Osteoblast (primary cell): ENCODE data around the gene KIF16B. TPM values are rescaled to one million over a fixed set of nuclear protein-coding genes. Genes with fewer than 3 reads are reported as not detected.

Experiments
- DNase-seq: peaks from one replicate; pipeline ENCODE4 v3.0.0; 2011; ENCODE audit warnings: low spot score, mixed read lengths; ENCODE audit not compliant: insufficient read length; ENCODE audit errors: missing footprints
- H2AFZ ChIP-seq: 2 replicates; pipeline ENCODE4 v1.6.0; 2011; ENCODE audit warnings: mild to moderate bottlenecking, low read length
- H3K27ac ChIP-seq: 2 replicates; pipeline ENCODE4 v1.5.1; 2011; ENCODE audit warnings: mild to moderate bottlenecking, low read depth, low read length, moderate library complexity
- H3K27me3 ChIP-seq: 2 replicates; pipeline ENCODE4 v1.6.0; 2012; ENCODE audit warnings: mild to moderate bottlenecking, control low read depth, inconsistent platforms, low read length, moderate library complexity; ENCODE audit not compliant: insufficient read depth
- H3K36me3 ChIP-seq: 2 replicates; pipeline ENCODE4 v1.5.1; 2011; ENCODE audit warnings: mild to moderate bottlenecking, low read length, control low read depth, moderate library complexity; ENCODE audit not compliant: insufficient read depth
- H3K4me1 ChIP-seq: 2 replicates; pipeline ENCODE4 v1.5.1; 2011; ENCODE audit warnings: mild to moderate bottlenecking, low read length, control low read depth, moderate library complexity; ENCODE audit not compliant: insufficient read depth
- H3K4me2 ChIP-seq: 2 replicates; pipeline ENCODE4 v1.6.0; 2011; ENCODE audit warnings: mild to moderate bottlenecking, low read length; ENCODE audit not compliant: insufficient read depth
- H3K4me3 ChIP-seq: fragments of 200-600 bp; sonication (generic); 3 replicates; pipeline ENCODE4 v1.5.1; 2012; ENCODE audit warnings: mild to moderate bottlenecking, low read length, inconsistent platforms; ENCODE audit not compliant: insufficient read depth
- H3K79me2 ChIP-seq: 2 replicates; pipeline ENCODE4 v1.6.0; 2012; ENCODE audit warnings: mild to moderate bottlenecking, low read length, control low read depth, inconsistent platforms; ENCODE audit not compliant: insufficient read depth
- H3K9me3 ChIP-seq: 2 replicates; pipeline ENCODE4 v1.5.1; 2011; ENCODE audit warnings: low read depth, low read length, control low read depth
- H4K20me1 ChIP-seq: 2 replicates; pipeline ENCODE4 v1.6.0; 2012; ENCODE audit warnings: mild to moderate bottlenecking, low read length, control low read depth; ENCODE audit not compliant: insufficient read depth
- CTCF ChIP-seq: IDR thresholded peaks from 2 replicates; pipeline ENCODE4 v1.5.1; 2011; ENCODE audit warnings: mild to moderate bottlenecking, low read depth, low read length, moderate library complexity; ENCODE audit errors: extremely low read depth
- total RNA-seq: library from RNA; depleted of rRNA; stranded (reverse); fragments of >200 nt; gene quantifications from 2 replicates; pipeline ENCODE4 v1.2.3, GENCODE V29; 2012

Gene KIF16B
- total RNA-seq, 1 donor, result 9.0 TPM

DNA sequence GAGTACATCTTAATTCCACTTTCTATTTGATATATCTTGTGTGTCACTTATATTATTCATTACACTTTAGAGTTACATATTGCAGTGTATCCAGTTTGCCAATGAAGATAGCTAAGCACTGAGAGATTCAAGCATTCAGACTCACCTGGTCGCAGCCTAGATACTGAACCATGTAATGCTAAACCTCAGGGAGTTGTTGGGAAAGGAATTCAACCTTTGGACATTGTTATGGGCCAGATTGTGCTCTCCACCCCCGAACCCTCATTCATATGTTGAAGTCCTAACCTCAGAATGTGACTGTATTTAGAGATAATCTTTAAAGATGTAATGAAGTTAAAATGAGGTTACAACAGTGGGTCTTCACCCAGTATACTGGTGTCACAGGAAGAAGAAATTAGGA lies 13.8 kb upstream of the KIF16B start:
- no peaks in the 10 kb centered on the region for H3K36me3 ChIP-seq
- H4K20me1 ChIP-seq, result no peaks in the 10 kb centered on the region
- no peaks in the 10 kb centered on the region for H3K79me2 ChIP-seq
- no peak overlapping the region for H3K4me3 ChIP-seq
- DNase-seq, result no peak
- no peak overlapping the region for H3K27ac ChIP-seq
- H3K9me3 ChIP-seq, result no peaks in the 10 kb centered on the region
- H3K4me2 ChIP-seq, result no peak overlapping the region
- no peak for TF ChIP-seq CTCF
- peaks cover 9% of the 10 kb centered on the region for H3K27me3 ChIP-seq
- H2AFZ ChIP-seq, result no peak overlapping the region
- no peaks in the 10 kb centered on the region for H3K4me1 ChIP-seq

- Histone ChIP-seq H3K4me1 (peaks cover 17% of the 10 kb centered on the region), H3K4me2 (no peak overlapping the region), H3K36me3 (no peaks in the 10 kb centered on the region), H3K79me2 (no peaks in the 10 kb centered on the region), H3K27ac (no peak overlapping the region), H4K20me1 (no peaks in the 10 kb centered on the region), H3K27me3 (peaks cover 9% of the 10 kb centered on the region), H3K4me3 (no peak overlapping the region), H2AFZ (no peak overlapping the region), H3K9me3 (no peaks in the 10 kb centered on the region)
- no peak for TF ChIP-seq CTCF
- peak; percentile 49 for DNase-seq
These were observed 10.2 kb upstream of the KIF16B start for GRCh38 chr20:16583474-16583873.

- Histone ChIP-seq H3K79me2 (no peaks in the 10 kb centered on the region), H3K9me3 (no peaks in the 10 kb centered on the region), H3K4me1 (peaks cover 17% of the 10 kb centered on the region), H3K27ac (no peak overlapping the region), H4K20me1 (no peaks in the 10 kb centered on the region), H2AFZ (no peak overlapping the region), H3K4me2 (no peak overlapping the region), H3K27me3 (peaks cover under 1% of the 10 kb centered on the region), H3K4me3 (no peak overlapping the region), H3K36me3 (no peaks in the 10 kb centered on the region)
- DNase-seq, result no peak
- TF ChIP-seq CTCF, result no peak
These were observed 8.0 kb upstream of the KIF16B start for GRCh38 chr20:16581241-16581640.

- Histone ChIP-seq H3K27me3 (no peaks in the 10 kb centered on the region), H3K9me3 (no peaks in the 10 kb centered on the region), H3K4me2 (no peak overlapping the region), H2AFZ (no peak overlapping the region), H3K79me2 (no peaks in the 10 kb centered on the region), H4K20me1 (no peaks in the 10 kb centered on the region), H3K27ac (no peak overlapping the region), H3K4me3 (no peak overlapping the region), H3K36me3 (no peaks in the 10 kb centered on the region), H3K4me1 (peaks cover 18% of the 10 kb centered on the region)
- TF ChIP-seq CTCF, result no peak
- DNase-seq, result no peak
These were observed 7.4 kb upstream of the KIF16B start for GRCh38 chr20:16580620-16581019.
